ENCODE measurements around the gene MPO.
A peak's percentile ranks its signal among the peaks of the same experiment; 100 is the strongest.

Gene MPO

DNA sequence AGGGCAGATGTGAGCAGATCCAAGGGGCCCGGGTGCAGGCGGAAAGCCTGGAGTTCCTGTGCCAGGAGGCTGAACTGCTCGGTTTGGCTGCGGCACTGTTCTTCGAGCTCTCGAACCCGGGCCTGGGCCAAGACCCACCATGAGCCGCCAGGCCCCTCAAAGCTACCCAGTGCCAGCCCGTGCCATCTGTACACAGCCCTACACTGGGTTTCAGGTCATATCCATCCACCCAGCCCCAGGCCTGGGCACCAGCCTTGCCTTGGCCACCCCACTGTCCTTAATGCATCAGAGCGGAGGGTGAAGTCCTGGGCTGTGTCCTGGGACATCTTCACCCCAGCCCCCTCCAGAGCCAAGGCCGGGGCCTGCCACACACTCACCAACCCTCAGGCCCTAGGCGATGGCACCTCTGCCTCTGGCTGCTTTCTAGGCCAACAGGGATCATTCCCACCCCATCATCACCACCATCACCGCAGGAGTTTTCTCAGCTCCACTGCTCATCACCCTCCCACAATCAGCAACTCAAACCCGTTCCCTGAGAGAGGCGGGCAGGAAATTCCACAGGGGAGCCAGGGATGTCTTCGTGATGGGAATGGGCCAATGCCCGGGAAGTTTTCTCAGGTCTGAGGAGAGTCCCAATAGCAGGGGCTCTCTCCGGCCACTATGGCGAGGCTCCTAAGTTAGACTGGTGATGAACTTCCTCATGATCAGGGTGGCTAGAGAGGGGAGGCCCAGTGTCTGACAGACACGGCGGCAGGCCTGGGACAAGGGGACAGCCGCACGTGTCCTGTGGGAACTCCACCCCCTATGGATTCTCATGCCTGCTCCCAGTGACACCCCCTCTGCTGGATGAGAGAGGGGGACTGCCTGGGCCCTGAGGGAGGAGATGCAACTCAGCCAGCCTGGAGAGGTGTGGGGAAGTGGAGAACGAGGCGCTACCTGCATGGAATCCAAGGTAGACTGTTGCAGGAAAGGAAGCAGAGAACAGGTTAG lies 38.7 kb upstream of the MPO start:
- 98% methylated on average over 16 of the region's 25 CpGs for WGBS (ENCODE audit: insufficient coverage)
- POLR2A ChIA-PET: interaction anchor here (0.5 kb wide), 1 partner anchor 130 kb away, joined by 7 read pairs; no protein-coding TSS in a partner anchor
- DNase-seq: no peak

DNA sequence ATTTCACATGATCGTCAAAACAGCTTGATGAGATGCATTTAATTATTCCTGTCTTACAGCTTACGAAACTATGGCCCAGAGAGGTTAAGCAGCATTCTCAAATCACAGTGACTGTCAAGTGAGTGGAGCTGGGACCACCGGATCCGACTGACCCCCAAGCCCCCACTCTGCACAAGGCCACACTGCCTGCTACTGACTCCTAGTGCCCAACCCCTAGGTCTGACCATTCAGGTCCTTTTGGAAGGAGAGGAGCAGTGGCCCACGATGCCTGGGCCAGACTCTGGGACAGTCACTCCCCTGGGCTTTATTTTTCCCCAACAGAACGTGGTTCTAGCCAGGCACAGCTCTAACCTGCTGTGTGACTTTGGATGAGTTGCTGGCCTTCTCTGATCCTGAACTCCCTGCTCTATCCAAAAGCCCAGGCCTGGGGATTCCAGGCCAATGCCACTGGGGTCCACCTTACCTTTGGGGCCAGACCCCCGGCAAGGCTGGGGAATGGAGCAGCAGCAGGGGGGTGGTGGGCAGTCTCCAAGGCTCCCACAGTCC lies 38.0 kb upstream of the MPO start:
- no peak overlapping the region for H3K4me3 ChIP-seq (ENCODE audit: control insufficient read depth in 1 of 7, extremely low read depth in 1 of 7, insufficient read depth in 4 of 7, low read depth in 2 of 7, low read length in 6 of 7)
- POLR2A ChIA-PET: interaction anchor here (3.3 kb wide), 1 partner anchor 10 kb away, joined by 15 read pairs; the partner anchor contains the start of gene TSPOAP1
- WGBS (ENCODE audit: insufficient coverage): 98% methylated on average over 6 of the region's 7 CpGs
- no peaks in the 10 kb centered on the region for H3K27me3 ChIP-seq (replicated peaks in 2 of 5; ENCODE audit: control insufficient read depth in 4 of 5, insufficient read depth in 5 of 5, low read length in 4 of 5)
- no peaks in the 10 kb centered on the region for H3K9me3 ChIP-seq (ENCODE audit: control extremely low read depth in 1 of 5, control insufficient read depth in 4 of 5, insufficient read depth in 2 of 5, low read depth in 1 of 5, low read length in 4 of 5)
- CTCF ChIA-PET: interaction anchor here (0.7 to 7.2 kb wide), 13 partner anchors 8 to 196 kb away, joined by 3 to 60 read pairs (median 13); partner anchors contain the start of genes RNF43, SUPT4H1 and TSPOAP1
- no peak for DNase-seq
- peaks cover 3 to 37% (median 19%) of the 10 kb centered on the region in 4 experiments for H3K4me1 ChIP-seq (ENCODE audit: control extremely low read depth in 1 of 4, control insufficient read depth in 4 of 4, insufficient read depth in 4 of 4, low read length in 3 of 4)
- H3K27ac ChIP-seq (ENCODE audit: insufficient read depth in 1 of 2, low read depth in 1 of 2, low read length in 2 of 2, poor library complexity in 1 of 2, severe bottlenecking in 2 of 2): no peak overlapping the region
- H3K36me3 ChIP-seq (ENCODE audit: control insufficient read depth in 4 of 4, insufficient read depth in 4 of 4, low read length in 3 of 4): peaks cover 0 to 65% (median 3%) of the 10 kb centered on the region in 4 experiments

More for the DNA sequence above, 38.7 kb upstream of the MPO start:
- Histone ChIP-seq H3K27me3 (replicated peaks in 2 of 5; ENCODE audit: control insufficient read depth in 4 of 5, insufficient read depth in 5 of 5, low read length in 4 of 5) (peaks cover 0 to 4% (median 2%) of the 10 kb centered on the region in 5 experiments), H3K36me3 (ENCODE audit: control insufficient read depth in 4 of 4, insufficient read depth in 4 of 4, low read length in 3 of 4) (peaks cover 0 to 65% (median 3%) of the 10 kb centered on the region in 4 experiments), H3K4me3 (ENCODE audit: control insufficient read depth in 1 of 7, extremely low read depth in 1 of 7, insufficient read depth in 4 of 7, low read depth in 2 of 7, low read length in 6 of 7) (no peak overlapping the region), H3K4me1 (ENCODE audit: control extremely low read depth in 1 of 4, control insufficient read depth in 4 of 4, insufficient read depth in 4 of 4, low read length in 3 of 4) (peaks cover 2 to 37% (median 25%) of the 10 kb centered on the region in 4 experiments), H3K9me3 (ENCODE audit: control extremely low read depth in 1 of 5, control insufficient read depth in 4 of 5, insufficient read depth in 2 of 5, low read depth in 1 of 5, low read length in 4 of 5) (no peaks in the 10 kb centered on the region), H3K27ac (ENCODE audit: insufficient read depth in 1 of 2, low read depth in 1 of 2, low read length in 2 of 2, poor library complexity in 1 of 2, severe bottlenecking in 2 of 2) (no peak overlapping the region)
- CTCF ChIA-PET: interaction anchor here (0.7 to 7.2 kb wide), 6 partner anchors 7 to 197 kb away, joined by 3 to 60 read pairs (median 24); partner anchors contain the start of genes RNF43 and TSPOAP1

DNA sequence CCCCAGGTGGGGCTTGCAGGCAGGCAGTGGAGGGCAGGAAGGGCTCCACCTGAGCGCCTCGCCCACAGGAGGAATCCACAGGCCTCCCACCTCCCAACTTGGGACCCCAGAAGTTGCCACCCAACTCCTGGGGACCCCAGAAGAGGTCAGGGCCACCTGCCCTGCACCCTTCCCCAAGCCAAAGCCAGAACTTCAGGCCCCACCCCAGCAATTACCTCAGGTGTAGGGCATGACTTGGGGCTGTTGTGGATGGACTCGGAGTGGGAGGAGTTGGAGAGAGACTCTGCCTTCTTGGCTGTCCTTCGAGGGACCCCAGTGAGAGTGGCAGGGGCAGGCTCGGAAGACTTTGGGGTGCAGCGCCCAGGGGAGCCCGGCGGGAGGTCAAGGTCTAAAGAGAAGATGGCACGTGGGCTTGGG lies 37.3 kb upstream of the MPO start:
- Histone ChIP-seq H3K27me3 (replicated peaks in 2 of 5; ENCODE audit: control insufficient read depth in 4 of 5, insufficient read depth in 5 of 5, low read length in 4 of 5) (no peaks in the 10 kb centered on the region), H3K9me3 (ENCODE audit: control extremely low read depth in 1 of 5, control insufficient read depth in 4 of 5, insufficient read depth in 2 of 5, low read depth in 1 of 5, low read length in 4 of 5) (no peaks in the 10 kb centered on the region), H3K36me3 (ENCODE audit: control insufficient read depth in 4 of 4, insufficient read depth in 4 of 4, low read length in 3 of 4) (peaks cover 0 to 62% (median 3%) of the 10 kb centered on the region in 4 experiments), H3K4me1 (ENCODE audit: control extremely low read depth in 1 of 4, control insufficient read depth in 4 of 4, insufficient read depth in 4 of 4, low read length in 3 of 4) (peaks cover 5 to 38% (median 18%) of the 10 kb centered on the region in 4 experiments), H3K27ac (ENCODE audit: insufficient read depth in 1 of 2, low read depth in 1 of 2, low read length in 2 of 2, poor library complexity in 1 of 2, severe bottlenecking in 2 of 2) (no peak overlapping the region), H3K4me3 (ENCODE audit: control insufficient read depth in 1 of 7, extremely low read depth in 1 of 7, insufficient read depth in 4 of 7, low read depth in 2 of 7, low read length in 6 of 7) (no peak overlapping the region)
- POLR2A ChIA-PET: interaction anchor here (0.8 to 3.3 kb wide), 5 partner anchors 8 to 313 kb away, joined by 3 to 15 read pairs (median 3); partner anchors contain the start of genes SUPT4H1 and TSPOAP1
- no peak for DNase-seq
- 97% methylated on average over 5 of the region's 9 CpGs for WGBS (ENCODE audit: insufficient coverage)
- CTCF ChIA-PET: interaction anchor here (0.7 to 7.2 kb wide), 38 partner anchors 9 to 195 kb away, joined by 3 to 60 read pairs (median 5); partner anchors contain the start of genes HSF5, LPO, MPO and RNF43

DNA sequence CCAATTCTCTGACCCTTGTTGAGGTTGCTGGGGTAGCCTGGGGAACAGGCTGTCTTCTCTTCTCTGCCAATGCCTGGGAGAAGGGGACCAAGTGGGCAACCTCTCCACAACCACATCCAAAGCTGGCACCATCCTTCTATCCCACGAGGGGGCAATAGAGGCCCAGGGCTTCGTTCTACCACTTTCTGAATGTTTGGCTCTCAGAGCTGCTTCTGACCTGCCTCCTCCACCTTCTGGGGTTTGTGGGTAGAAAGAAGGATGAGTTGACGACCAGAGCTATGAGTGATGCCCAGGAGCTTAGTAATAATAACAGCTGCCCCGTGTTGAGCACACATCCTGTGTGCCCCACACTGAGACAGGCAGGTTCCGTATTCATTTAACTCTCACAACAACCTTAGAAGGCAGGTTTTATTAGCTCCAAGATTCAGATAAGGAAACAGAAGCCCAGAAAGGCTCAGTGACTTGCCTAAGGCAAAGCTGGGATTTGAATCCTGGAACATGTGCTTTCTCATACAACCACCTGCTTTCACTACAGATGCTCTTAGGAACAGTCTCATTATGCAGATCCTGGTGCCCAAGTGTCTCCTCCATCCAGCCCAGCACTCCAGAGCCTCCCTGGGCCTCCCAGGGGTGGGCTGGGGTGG lies 36.8 kb upstream of the MPO start:
- peaks cover 0 to 57% (median 3%) of the 10 kb centered on the region in 4 experiments for H3K36me3 ChIP-seq (ENCODE audit: control insufficient read depth in 4 of 4, insufficient read depth in 4 of 4, low read length in 3 of 4)
- peak; percentile 80 to 91 (median 88) for DNase-seq
- CTCF ChIA-PET: interaction anchor here (0.7 to 7.2 kb wide), 41 partner anchors 9 to 173 kb away, joined by 3 to 60 read pairs (median 5); partner anchors contain the start of genes HSF5, LPO, MPO and RNF43
- H3K9me3 ChIP-seq (ENCODE audit: control extremely low read depth in 1 of 5, control insufficient read depth in 4 of 5, insufficient read depth in 2 of 5, low read depth in 1 of 5, low read length in 4 of 5): no peaks in the 10 kb centered on the region
- 30% methylated on average over 3 of the region's 5 CpGs for WGBS (ENCODE audit: insufficient coverage)
- H3K4me1 ChIP-seq (ENCODE audit: control extremely low read depth in 1 of 4, control insufficient read depth in 4 of 4, insufficient read depth in 4 of 4, low read length in 3 of 4): peaks cover 5 to 38% (median 18%) of the 10 kb centered on the region in 4 experiments
- no peak overlapping the region for H3K4me3 ChIP-seq (ENCODE audit: control insufficient read depth in 1 of 7, extremely low read depth in 1 of 7, insufficient read depth in 4 of 7, low read depth in 2 of 7, low read length in 6 of 7)
- POLR2A ChIA-PET: interaction anchor here (0.8 to 3.3 kb wide), 7 partner anchors 9 to 313 kb away, joined by 3 to 15 read pairs (median 6); partner anchors contain the start of genes SUPT4H1 and TSPOAP1
- H3K27ac ChIP-seq (ENCODE audit: insufficient read depth in 1 of 2, low read depth in 1 of 2, low read length in 2 of 2, poor library complexity in 1 of 2, severe bottlenecking in 2 of 2): no peak overlapping the region
- H3K27me3 ChIP-seq (replicated peaks in 2 of 5; ENCODE audit: control insufficient read depth in 4 of 5, insufficient read depth in 5 of 5, low read length in 4 of 5): no peaks in the 10 kb centered on the region

GRCh38 chr17:58316260-58316960 lies 35.7 kb upstream of the MPO start:
- no peaks in the 10 kb centered on the region for H3K9me3 ChIP-seq (ENCODE audit: control extremely low read depth in 1 of 5, control insufficient read depth in 4 of 5, insufficient read depth in 2 of 5, low read depth in 1 of 5, low read length in 4 of 5)
- 95% methylated on average over 4 of the region's 8 CpGs for WGBS (ENCODE audit: insufficient coverage)
- no peak overlapping the region for H3K27ac ChIP-seq (ENCODE audit: insufficient read depth in 1 of 2, low read depth in 1 of 2, low read length in 2 of 2, poor library complexity in 1 of 2, severe bottlenecking in 2 of 2)
- no peak for DNase-seq
- H3K4me1 ChIP-seq (ENCODE audit: control extremely low read depth in 1 of 4, control insufficient read depth in 4 of 4, insufficient read depth in 4 of 4, low read length in 3 of 4): peaks cover 5 to 38% (median 18%) of the 10 kb centered on the region in 4 experiments
- peaks cover 0 to 56% (median under 1%) of the 10 kb centered on the region in 4 experiments for H3K36me3 ChIP-seq (ENCODE audit: control insufficient read depth in 4 of 4, insufficient read depth in 4 of 4, low read length in 3 of 4)
- H3K4me3 ChIP-seq (ENCODE audit: control insufficient read depth in 1 of 7, extremely low read depth in 1 of 7, insufficient read depth in 4 of 7, low read depth in 2 of 7, low read length in 6 of 7): no peak overlapping the region
- CTCF ChIA-PET: interaction anchor here (0.8 to 7.2 kb wide), 28 partner anchors 8 to 172 kb away, joined by 3 to 60 read pairs (median 9); partner anchors contain the start of genes HSF5, MPO, RNF43 and SUPT4H1
- POLR2A ChIA-PET: interaction anchor here (0.5 to 3.3 kb wide), 3 partner anchors 12 to 137 kb away, joined by 4 to 15 read pairs (median 10); partner anchors contain the start of genes SUPT4H1 and TSPOAP1
- no peaks in the 10 kb centered on the region for H3K27me3 ChIP-seq (replicated peaks in 2 of 5; ENCODE audit: control insufficient read depth in 4 of 5, insufficient read depth in 5 of 5, low read length in 4 of 5)

GRCh38 chr17:58315750-58316149 lies 35.0 kb upstream of the MPO start:
- no peak for DNase-seq
- Histone ChIP-seq H3K9me3 (ENCODE audit: control extremely low read depth in 1 of 5, control insufficient read depth in 4 of 5, insufficient read depth in 2 of 5, low read depth in 1 of 5, low read length in 4 of 5) (no peaks in the 10 kb centered on the region), H3K4me1 (ENCODE audit: control extremely low read depth in 1 of 4, control insufficient read depth in 4 of 4, insufficient read depth in 4 of 4, low read length in 3 of 4) (peaks cover 5 to 38% (median 18%) of the 10 kb centered on the region in 4 experiments), H3K4me3 (ENCODE audit: control insufficient read depth in 1 of 7, extremely low read depth in 1 of 7, insufficient read depth in 4 of 7, low read depth in 2 of 7, low read length in 6 of 7) (no peak overlapping the region), H3K36me3 (ENCODE audit: control insufficient read depth in 4 of 4, insufficient read depth in 4 of 4, low read length in 3 of 4) (peaks cover 0 to 60% (median under 1%) of the 10 kb centered on the region in 4 experiments), H3K27me3 (replicated peaks in 2 of 5; ENCODE audit: control insufficient read depth in 4 of 5, insufficient read depth in 5 of 5, low read length in 4 of 5) (no peaks in the 10 kb centered on the region), H3K27ac (ENCODE audit: insufficient read depth in 1 of 2, low read depth in 1 of 2, low read length in 2 of 2, poor library complexity in 1 of 2, severe bottlenecking in 2 of 2) (no peak overlapping the region)
- POLR2A ChIA-PET: interaction anchor here (2.4 to 3.3 kb wide), 2 partner anchors 13 to 37 kb away, joined by 10 to 15 read pairs; partner anchors contain the start of genes SUPT4H1 and TSPOAP1
- CTCF ChIA-PET: interaction anchor here (0.8 to 7.2 kb wide), 10 partner anchors 11 to 172 kb away, joined by 3 to 60 read pairs (median 22); partner anchors contain the start of genes HSF5, RNF43 and TSPOAP1
- whole genome bisulfite sequencing (ENCODE audit: insufficient coverage): no CpG with 5 or more reads among the region's 4 CpGs

All from common myeloid progenitor, CD34-positive (primary cell).